Hypothalamus (tissue), 51 donors: ENCODE data around the gene COX7A2L.

ENCODE experiments used
- DNase-seq, 51 donors: peaks; one replicate each; lab custom pipeline; 2025; lab: John Stamatoyannopoulos, UW

Gene COX7A2L

DNA sequence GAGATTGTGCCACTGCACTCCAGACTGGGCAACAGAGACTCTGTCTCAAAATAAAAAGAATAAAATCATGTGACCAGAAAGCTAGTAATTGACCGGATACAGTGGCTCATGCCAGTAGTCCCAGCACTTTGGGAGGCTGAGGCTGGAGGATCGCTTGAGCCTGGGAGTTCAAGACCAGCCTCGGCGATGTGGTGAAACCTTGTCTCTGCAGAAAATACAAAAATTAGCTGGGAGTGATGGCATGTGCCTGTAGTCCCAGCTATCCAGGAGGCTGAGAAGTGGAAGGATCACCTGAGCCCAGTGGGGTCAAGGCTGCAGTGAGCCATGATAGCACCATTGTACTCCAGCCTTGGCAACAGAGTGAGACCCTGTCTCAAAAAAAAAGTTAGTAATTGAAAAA, 36.8 kb downstream of the COX7A2L start:
- DNase-seq = no peak

DNA sequence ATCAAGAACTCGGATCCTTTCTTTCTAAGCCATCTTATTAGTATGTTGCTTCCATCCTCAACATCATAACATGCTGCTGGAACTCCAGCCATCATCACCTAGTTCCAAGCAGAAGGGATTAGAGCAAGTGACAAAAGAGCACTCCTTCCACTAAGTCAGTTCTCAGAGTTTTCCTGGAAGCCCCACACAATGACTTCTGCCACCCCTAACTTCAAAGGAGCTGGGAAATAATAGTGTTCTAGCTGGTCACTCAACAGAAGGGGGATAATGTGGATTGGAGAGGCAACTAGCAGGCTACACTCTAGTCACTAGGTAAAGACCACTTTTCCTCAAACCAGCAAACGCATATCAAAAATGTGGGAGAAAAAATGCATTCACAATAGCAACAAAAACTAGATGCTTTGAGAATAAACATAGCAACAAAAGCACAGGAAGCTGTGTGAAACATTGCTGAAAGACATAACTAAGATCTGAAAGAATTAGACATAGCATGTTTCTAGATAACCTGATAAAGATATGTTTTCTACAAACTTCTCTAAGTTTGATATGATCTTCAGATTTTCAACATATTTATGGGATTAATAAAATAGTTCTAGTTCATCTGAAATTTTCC, 39.5 kb downstream of the COX7A2L start:
- DNase-seq = no peak

DNA sequence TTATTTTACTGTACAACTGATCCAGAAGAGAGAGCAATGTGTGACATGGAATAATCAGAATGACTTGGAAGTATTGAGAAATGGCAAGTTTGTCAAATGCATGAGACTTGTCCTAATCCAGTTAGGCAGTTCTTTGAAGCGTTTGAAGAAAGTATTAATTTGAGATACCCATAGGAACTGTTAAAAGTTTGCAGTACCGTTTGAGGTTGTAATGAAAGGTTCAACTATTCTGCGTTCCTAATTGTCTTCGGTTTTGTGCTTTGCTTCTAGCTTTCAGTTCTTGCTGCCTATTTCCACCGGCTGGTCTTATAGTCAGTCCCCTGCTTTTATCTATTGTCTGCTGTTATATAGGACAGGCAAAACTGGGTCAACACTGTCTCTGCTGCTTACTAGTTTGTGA, 41.8 kb downstream of the COX7A2L start:
- no peak for DNase-seq

DNA sequence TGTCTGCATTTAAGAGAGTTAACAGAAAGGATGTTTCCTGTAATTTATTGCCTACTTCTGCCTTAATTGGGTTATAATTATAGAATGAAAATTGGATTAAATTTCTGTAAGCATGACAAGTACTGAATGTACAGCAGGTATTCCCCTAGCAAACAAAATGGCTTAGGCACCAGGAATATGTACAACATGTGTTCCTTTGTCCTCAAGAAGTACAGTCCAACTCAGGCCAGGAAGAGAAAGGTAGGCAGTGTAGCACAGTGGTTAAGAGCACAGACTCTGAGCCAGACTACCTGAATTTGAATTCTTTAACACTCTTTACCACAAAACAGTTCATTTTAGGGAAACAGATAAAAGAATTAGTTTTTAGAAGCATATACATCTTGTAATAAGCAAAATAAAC, 43.1 kb downstream of the COX7A2L start:
- no peak for DNase-seq

DNA sequence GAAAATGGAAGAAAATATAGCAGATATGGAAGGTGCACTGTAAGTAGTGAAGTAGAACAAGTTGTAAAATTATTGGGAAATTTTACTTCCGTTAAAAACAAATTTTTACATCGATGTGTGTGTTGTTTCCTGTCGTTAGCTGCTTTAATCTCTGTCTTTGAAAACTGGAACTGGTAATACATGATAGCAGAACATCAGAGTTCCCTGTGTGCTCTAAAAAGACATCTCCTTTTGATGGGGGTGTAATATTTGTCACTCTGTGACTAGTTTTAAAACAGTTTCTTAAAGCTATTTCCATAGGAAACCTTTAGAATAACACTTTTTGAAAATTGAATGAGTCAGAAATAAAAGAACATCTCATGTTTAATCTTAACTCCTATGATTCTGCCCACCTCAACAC, 43.5 kb downstream of the COX7A2L start:
- DNase-seq = no peak

DNA sequence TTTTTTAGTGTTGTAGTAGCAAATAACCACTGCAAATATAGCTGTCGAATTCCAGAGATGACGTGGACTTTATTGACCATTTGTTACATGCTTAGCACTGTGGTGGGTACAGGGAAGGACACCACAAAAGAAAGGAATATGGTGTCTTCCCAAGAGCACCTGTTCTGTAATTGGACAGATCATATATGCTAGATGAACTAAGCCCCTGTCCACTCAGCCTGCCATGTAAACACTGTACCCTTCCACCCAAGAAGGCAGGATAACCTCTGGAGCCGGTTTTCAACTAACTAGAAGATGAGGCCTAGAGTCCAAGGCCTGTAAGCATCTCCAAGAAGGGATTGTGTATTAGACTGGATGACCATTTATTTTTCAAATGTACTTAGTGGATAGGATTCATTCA, 44.1 kb downstream of the COX7A2L start:
- no peak for DNase-seq

DNA sequence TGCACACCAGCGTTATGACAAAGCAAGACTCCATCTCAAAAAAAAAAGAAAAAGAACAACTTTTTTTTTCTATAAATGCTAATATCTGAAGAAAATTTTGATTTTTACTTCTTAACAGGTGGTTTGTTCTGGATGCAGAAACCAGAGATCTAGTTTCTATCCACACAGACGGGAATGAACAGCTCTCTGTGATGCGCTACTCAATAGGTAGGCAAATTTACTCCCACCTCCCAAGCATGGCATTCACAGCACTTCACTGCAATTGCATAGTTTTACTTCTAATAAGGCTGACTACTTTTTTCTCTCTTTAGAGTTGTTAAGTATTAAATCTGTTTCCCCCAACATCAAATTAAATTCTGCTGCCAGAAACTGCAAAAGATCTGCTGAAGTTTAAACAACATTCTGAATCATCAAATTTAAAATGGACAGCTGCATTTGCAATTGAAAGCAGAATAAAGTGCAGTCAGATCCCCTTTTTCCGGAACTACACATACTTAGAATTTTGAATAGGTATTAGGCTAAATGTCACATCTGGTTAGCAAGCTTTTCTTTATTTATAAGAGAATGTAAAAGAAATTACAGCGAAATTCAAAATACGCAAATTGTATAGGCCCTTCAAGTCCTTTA, 45.1 kb downstream of the COX7A2L start:
- DNase-seq = no peak

DNA sequence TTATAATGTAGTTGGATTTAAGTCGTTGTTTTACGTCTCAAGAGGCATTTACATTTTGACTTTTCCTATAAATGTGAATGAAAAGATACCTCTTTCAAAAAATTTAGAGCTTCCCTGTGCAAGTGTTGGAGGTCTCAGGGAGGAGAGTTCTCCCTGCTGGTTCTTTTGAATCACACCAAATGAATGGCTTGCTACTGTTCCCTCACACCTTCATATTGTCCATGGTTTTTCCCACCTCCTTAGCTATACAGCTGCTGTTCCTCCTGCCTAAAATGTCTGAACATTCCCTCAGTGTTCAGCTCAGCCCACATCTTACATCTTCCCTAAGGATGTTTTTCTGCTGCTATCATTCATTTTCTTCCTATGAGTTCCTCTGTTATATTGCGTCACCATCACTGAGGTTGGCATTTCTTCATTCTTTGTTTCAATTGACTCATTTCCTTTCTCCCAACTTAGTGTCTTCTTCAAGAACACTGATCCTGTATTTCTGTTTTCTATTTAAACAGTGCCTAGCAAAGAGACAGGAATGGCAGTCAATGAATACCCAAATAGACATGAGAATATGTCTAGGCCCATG, 46.0 kb downstream of the COX7A2L start:
- no peak for DNase-seq

DNA sequence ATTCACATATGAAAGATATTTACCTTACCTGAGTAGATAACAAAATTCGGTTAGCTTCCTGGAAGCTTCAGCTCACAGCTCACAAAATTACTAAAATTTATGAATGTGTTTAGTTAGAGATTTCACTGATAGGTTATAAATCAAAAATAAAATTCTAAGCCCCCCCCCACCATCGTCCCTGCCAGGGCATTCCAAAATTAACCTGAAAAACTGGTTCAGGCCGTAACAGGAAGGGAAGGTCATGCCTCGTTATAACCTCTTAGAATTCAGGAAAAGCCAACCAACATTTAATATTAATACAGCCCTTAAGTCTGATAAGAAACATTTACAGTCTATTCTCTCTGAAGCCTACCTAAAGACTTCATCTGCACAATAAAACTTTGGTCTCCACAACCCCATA, 48.9 kb downstream of the COX7A2L start:
- no peak for DNase-seq

DNA sequence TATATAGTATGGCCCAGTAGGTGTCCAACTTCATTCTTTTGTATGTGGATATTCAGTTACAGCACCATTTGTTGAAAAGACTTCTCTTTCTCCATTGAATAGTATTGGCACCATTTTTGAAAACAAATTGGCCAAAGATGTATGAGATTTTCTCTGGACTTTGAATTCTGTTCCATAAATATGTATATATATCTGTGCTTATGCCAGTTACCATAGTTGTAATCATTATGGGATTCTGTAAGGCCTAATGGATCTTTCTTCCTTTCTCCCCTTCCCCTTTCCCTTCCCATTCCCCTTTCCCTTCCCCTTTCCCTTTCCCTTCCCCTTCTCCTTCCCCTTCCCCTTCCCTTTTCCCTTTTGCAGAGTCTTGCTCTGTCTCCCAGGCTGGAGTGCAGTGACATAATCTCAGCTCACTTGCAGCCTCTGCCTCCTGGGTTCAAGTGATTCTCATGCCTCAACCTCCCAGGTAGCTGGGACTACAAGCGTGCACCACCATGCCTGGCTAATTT, 51.0 kb downstream of the COX7A2L start:
- DNase-seq = no peak

DNA sequence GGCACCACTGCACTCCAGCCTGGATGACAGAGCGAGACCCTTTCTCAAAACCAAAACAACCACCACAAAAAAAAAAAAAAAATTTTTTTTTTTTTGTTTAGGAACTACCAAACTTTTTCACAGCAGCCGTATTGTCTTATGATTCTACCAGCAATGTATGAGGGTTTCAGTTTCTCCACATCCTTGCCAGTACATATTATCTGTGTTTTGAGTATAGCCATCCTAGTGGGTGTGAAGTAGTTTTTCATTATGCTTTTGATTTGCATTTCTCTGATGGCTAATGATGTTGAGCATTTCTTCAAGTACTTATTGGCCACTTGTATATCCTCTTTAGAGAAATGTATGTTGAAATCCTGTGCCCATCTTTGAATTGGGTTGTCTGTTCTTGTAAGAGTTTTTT, 51.7 kb downstream of the COX7A2L start:
- no peak for DNase-seq

DNA sequence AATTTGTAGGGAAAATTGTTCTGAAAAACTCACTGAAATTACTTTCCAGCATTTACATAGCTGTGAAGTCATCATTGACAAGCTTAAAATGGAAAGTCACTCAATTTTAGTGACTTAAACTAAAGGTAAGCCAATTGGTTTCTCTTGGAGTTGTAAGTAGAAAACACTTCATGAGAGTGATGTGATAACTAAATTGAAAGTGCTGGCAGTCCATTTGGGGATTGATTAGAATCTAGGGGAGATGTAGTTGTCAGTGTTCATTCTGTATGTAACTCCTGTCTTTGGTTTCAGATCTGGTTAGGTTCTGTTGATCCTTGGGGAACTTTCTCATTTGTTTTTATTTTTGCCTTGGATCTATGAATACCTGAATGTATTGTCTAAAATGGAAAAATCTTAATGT, 53.8 kb downstream of the COX7A2L start:
- DNase-seq = no peak

DNA sequence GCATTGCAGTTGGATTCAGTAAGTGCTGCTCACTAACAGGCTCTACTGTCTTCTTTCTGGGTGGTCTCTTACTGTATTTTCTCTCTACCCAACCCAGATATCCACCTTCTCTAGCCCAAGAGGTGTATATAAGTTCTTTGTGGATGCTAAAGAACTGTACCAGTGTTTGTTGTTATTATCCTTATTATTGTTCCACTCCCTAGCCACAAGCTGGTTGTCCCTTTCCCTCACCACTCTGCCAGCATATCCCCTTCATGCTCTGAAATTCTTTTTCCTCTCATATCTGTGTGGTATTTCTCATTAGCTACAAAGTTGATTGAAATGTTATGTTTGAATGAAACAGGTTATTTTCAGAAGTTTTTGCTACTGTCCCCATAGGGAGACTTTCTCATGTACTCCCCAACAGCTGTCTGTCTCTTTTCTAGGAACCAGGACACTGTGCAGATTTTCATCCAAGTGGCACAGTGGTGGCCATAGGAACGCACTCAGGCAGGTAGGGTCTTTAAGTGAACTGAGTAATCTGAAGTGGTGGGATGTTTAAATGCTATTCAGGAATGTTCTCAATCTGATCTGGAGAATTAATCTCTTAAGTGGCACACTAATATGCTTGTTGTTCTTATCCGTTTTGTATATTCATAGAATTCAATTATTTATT, 56.8 kb downstream of the COX7A2L start:
- no peak for DNase-seq

DNA sequence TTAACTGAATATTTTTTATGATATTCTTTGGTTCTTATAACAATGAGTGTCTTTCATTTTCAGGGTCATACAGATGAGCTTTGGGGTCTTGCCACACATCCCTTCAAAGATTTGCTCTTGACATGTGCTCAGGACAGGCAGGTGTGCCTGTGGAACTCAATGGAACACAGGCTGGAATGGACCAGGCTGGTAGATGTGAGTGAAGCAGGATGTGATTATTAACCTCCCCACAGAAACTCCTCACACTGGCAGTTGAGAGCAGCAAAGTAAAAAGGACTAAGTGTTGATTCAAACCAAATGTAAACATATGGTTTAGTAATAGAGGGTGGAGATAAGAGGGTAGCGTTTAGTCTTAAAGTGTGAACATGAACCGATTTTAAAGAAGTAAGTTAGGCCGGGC, 57.8 kb downstream of the COX7A2L start:
- no peak for DNase-seq

DNA sequence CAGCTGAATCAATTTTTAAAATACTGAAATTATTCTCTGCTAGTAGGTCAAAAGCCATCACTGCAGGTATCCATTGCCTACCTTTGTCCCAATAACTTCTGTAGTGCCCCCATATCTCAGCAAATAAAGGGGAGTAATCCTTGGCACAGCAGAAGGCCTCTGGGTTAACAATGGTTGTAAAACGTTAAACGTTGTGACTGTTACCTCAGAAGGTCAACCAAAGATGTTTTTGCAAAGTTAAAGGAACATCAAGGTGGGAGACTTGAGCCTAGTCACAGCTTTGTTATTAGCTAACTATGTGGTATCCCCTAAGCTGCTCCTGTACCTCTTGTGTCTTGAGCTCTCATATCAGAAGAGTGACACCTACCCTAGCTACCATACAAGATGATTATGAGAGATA, 60.5 kb downstream of the COX7A2L start:
- DNase-seq = no peak
